ENCODE measurements around the gene REPIN1.

The REPIN1 gene

DNA sequence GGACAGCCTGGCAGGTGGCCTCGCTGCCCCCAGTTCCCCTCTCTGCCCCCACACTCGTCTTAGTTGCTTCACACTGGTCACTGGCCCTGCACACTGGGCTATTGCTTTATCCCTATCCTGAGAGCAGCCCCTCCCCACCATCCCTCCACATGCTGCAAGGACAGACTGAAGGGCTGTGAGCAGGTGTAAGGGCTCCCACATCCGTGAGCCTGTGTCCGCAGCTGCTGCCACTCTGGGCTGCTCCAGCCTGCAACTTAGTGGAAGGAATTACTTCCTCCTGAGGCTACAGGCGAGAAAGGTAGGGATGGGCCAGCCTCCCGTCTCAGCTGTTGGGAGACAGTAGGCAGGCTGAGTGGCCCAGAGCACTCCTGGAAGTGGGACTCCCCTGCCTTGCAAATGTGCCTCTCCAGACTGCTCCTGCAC is 31.0 kb upstream of the REPIN1 start:
- DNase-seq: no peak

GRCh38 chr7:150338166-150338829 is 30.3 kb upstream of the REPIN1 start:
- DNase-seq: no peak

GRCh38 chr7:150339409-150339809 is 29.2 kb upstream of the REPIN1 start:
- DNase-seq: no peak

DNA sequence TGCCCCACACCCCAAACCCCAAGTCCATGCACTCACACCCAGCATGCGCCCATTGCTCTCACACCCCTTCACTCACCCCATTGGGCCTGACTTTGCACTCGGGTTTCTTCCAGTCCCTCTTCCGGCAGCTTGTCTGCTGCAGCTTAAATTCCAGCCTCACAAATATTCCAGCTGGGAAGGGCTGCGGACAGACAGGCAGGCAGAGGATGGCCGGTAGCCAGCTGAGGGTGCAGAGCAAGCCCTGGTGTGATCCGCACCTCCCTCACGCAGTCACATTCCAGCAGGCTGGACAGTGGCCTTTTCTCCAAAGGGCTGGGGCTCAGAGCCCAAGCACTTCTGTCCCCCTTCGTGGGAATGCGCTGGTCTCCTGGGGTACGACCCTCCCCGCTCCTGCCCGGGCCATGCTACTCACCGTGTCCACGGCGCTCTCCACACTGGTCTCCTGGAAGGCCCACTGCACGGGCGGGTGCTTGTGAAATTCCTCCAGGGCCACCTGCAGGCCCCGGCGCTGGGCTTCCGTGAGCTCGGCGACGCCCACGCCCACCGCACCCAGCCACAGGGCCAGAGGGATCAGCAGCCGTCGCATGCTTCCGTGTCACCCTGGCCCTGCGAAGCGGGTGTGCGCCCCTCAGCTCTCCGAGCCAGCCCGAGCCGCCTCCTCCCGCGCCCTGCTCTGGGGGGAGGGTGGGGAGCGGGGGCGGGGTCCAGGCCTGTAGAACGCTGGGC is 28.4 kb upstream of the REPIN1 start:
- no peak for DNase-seq

DNA sequence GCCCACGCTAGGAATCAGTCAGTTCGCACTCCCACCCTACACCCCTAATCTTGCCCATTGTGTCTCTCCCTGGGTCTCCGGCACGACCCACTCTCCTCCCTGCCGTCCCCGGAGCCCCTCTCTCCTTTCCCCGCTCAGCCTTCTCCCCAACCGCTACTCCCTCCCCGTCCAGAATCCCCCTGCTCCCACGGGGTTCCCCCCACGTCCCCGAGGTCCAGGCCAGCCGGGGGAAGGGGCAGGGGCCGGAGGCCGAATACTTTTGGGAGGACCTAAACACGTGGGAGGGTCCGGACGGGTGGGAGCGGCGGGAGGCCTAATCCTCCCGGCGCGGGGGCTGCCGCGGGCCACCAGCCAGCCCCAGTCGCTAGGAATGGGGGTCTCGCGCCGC is 27.8 kb upstream of the REPIN1 start:
- no peak for DNase-seq

DNA sequence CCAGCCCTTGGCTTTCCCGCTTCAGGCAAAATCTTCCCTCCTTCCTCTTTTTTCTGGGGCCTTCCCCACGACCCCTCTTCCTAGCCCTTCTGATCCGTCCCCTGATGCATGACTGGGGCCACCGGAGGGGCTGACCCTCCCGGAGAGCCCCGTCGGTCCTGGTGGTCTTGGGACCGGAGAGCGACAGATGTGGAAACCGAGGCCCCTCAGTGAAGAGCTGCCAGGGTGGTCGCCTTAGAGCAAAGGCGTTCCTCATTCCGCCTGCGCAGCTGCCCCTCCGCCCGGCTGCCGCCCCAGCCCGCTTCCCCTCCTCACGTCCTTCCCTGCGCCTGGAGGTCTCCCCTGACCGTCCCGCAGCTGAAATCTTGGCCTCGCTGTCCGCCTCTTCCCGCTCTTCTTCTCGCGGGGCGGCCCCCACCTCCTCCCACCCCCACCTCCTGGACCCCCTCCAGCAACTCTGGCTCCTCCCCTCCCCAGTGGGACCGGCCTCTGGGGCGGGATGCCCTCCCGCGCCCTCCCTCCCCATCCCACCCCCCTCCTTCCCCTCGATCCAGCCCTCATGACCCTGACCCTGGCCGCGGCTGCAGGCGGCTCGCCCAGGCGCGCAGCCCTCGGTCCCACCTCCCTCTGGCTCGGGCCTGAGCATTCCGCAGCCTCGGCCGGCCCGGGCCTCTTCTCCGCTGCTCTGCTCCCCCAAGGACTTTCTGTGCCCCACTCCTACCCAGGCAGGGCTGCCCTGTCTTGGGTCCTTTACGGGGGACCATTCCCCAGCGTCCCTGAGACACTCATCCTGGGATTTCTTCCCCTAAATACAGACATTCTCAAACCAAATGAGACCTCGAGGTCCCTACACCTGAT is 27.1 kb upstream of the REPIN1 start, which contains the start of gene RARRES2:
Gene RARRES2, minus strand, starts transcription at position 367 of the 858 bp plus-strand sequence. CDS start 1,020 bp downstream, outside the sequence.
- DNase-seq: no peak

DNA sequence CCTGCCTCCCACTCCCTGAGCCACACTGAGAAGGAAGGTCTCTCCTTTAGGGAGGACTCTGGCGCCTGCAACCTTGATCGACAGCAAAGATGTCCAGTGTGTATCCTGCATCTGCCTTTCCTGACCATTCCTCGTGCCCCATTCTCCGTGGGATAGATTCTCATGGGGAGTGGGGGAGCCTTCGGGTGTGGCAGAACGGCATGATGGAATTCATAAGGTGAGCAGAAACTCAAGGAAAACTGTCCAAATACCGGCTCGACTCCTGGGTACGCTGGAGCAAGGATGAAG is 26.6 kb upstream of the REPIN1 start:
- DNase-seq: no peak

DNA sequence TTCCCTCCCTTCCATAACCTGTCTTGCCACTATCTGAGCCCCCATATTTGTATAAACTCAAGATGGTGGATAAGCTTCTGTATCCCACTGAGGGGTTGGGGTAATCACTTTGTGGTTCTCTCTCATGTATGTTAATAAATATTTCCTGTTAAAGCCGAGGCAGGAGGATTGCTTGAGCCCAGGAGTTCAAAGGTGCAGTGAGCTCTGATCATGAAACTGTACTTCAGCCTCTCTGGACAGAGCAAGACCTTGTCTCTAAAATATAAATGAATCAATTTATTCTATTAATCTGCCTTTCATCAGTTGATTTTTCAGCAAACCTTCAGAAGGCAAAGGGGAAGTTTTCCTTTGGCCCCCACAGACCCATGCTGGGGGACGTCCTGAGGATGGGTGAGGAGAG is 25.4 kb upstream of the REPIN1 start:
- DNase-seq: no peak

DNA sequence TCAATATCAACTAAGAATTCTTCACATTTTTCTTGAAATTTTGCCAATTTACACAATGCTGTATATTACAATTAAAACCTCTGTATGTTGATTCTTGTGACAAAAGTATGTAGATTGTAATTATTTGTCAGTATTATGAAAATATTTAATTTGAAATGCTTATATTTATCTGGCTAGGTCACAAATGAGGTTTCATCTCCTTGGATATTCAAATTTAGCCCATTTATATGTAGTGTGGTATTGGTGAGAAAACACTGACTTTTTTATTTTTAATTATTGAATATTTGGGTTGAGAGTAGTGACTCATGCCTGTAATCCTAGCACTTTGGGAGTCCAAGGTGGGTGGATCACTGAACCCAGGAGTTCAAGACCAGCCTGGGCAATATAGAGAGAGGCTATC is 24.3 kb upstream of the REPIN1 start:
- DNase-seq: no peak

- no peak for DNase-seq
Observed at GRCh38 chr7:150345012-150345411, 23.6 kb upstream of the REPIN1 start.

DNA sequence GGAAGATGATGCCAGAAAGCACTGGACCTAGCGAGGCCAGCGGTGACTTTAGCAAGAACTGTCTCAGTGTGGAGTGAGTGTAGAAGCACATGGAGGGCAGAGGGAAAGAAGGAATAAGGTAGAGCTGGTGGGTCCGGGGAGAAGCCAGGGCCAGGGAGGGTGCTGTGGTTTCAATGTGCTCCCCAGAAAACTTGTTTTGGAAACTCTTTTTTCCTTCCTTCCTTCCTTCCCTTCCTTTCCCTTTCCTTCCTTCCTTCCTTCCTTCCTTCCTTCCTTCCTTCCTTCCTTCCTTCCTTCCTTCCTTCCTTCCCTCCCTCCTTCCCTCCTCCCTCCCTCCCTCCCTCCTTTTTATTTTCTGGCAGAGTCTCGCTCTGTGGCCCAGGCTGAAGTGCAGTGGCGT is 21.7 kb upstream of the REPIN1 start:
- DNase-seq: no peak

- DNase-seq: no peak
Observed at GRCh38 chr7:150351587-150352194, 16.9 kb upstream of the REPIN1 start.

- DNase-seq: no peak
Observed at GRCh38 chr7:150355666-150356059, 13.0 kb upstream of the REPIN1 start.

- DNase-seq: no peak
Observed at GRCh38 chr7:150356265-150356897, 12.2 kb upstream of the REPIN1 start.

- no peak for DNase-seq
Observed at GRCh38 chr7:150357270-150357669, 11.4 kb upstream of the REPIN1 start.

- no peak for DNase-seq
Observed at GRCh38 chr7:150357771-150358427, 10.7 kb upstream of the REPIN1 start.

GRCh38 chr7:150358433-150358832 is 10.2 kb upstream of the REPIN1 start:
- no peak for DNase-seq

GRCh38 chr7:150358988-150359621 is 9.5 kb upstream of the REPIN1 start:
- DNase-seq: no peak

DNA sequence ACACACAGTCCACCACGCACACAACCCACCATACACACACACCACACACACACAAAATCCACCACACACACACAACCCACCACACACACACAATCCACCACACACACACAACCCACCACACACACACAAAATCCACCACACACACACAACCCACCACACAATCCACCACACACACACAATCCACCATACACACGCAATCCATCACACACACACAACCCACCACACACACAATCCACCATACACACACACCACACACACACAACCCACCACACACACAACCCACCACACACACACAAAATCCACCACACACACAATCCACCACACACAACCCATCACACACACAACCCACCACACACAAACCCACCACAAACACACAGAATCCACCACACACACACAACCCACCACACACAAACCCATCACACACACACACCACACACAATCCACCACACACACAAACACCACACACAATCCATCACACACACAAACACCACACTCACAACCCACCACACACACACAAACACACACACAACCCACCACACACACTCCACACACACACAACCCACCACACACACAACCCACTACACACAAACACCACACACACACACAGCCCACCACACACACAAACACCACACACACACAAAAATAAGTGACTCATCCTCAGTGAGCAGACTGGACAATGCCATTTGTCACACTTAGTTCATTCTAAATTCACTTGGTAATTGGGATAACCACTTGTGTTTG is 8.8 kb upstream of the REPIN1 start:
- no peak for DNase-seq

DNA sequence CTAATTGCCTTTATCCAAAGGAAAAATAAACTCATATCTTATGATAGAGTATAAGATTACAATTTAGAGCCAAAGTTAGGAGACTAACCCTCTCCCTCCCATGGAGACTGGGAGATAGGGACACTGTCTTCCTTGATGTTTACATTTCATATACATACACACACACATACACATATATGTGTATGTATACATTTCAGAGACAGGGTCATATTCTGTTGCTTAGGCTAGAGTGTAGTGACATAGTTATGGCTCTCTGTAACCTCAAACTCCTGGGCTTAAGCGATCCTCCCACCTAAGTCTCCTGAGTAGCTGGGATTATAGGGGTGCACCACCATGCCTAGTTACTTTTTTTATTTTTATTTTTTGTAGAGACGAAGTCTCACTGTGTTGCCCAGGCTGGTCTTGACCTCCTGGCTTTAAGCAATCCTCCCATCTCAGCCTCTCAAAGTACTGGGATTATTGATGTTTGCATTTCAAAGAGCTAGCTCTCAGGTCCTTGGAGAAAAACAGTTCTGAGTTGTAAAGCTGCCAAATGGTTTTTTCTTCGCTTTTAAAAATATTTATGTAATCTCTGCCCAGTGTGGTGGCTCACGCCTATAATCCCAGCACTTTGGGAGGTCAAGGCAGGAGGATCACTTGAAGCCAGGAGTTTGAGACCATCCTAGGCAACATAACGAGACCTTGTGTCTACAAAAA is 8.1 kb upstream of the REPIN1 start:
- DNase-seq: no peak
